ENCODE results near the gene GPX8.

GPX8 gene

GRCh38 chr5:55159763-55160492, at the start of gene GPX8:
TSS of gene GPX8 (plus strand) at chr5:55160171. CDS start at chr5:55160193, 22 bp downstream.
- no peak for DNase-seq

- no peak for DNase-seq
Observed at GRCh38 chr5:55110217-55110616, 49.8 kb upstream of the GPX8 start.

GRCh38 chr5:55113327-55113726, 46.6 kb upstream of the GPX8 start:
- DNase-seq, result no peak

- no peak for DNase-seq
Observed at GRCh38 chr5:55114061-55114460, 45.9 kb upstream of the GPX8 start.

- DNase-seq, result no peak
Observed at GRCh38 chr5:55123365-55123764, 36.6 kb upstream of the GPX8 start.

GRCh38 chr5:55134053-55134722, 25.8 kb upstream of the GPX8 start:
- no peak for DNase-seq

GRCh38 chr5:55136521-55136920, 23.4 kb upstream of the GPX8 start:
- no peak for DNase-seq

- no peak for DNase-seq
Observed at GRCh38 chr5:55140908-55141665, 18.9 kb upstream of the GPX8 start.

- DNase-seq, result no peak
Observed at GRCh38 chr5:55141945-55142690, 17.9 kb upstream of the GPX8 start.

- no peak for DNase-seq
Observed at GRCh38 chr5:55143624-55144023, 16.3 kb upstream of the GPX8 start.

- DNase-seq, result no peak
Observed at GRCh38 chr5:55146080-55146479, 13.9 kb upstream of the GPX8 start.

GRCh38 chr5:55146543-55147151, 13.3 kb upstream of the GPX8 start:
- peak; percentile 70 for DNase-seq

GRCh38 chr5:55149308-55149795, 10.6 kb upstream of the GPX8 start:
- no peak for DNase-seq

GRCh38 chr5:55151923-55152842, 7.8 kb upstream of the GPX8 start:
- DNase-seq, result no peak

- DNase-seq, result no peak
Observed at GRCh38 chr5:55154873-55155272, 5.1 kb upstream of the GPX8 start.

GRCh38 chr5:55160493-55161209, 680 bp downstream of the GPX8 start:
- no peak for DNase-seq

- no peak for DNase-seq
Observed at GRCh38 chr5:55162666-55163065, 2.7 kb downstream of the GPX8 start.

GRCh38 chr5:55171471-55171870, 11.5 kb downstream of the GPX8 start:
- DNase-seq, result no peak

GRCh38 chr5:55172051-55172899, 12.3 kb downstream of the GPX8 start:
- peak; percentile 38 for DNase-seq
